Measurements from ENCODE around the gene POLR2M.

DNA sequence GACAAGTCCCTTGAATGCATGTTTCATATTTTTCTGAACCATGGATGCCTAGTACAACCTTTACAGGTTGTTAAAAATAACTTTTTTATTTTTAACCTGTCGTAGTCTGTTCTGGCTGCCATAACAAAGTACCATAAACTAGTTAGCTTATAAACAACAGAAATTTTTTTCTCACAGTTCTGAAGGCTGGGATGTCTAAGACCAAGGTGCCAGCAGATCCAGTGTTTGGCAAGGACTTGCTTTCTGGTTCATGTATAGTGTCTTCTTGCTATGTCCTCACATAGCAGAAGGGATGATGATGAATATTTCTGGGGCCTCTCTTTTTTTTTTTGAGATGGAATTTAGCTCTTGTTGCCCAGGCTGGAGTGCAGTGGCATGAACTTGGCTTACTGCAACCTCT is 23.0 kb upstream of the POLR2M start:
- no peak for TF ChIP-seq CTCF (IDR thresholded peaks at IDR 0.05; ENCODE audit: low read length)
- TF ChIP-seq EZH2 (IDR thresholded peaks at IDR 0.05; ENCODE audit: borderline replicate concordance, low read length) = no peak
